ENCODE data around the gene ARRDC3.
"Not testable (repeated sequence)": the region's sequence is repeated elsewhere in the genome, so short reads cannot be mapped to it uniquely, and the experiment has no call there.

Gene ARRDC3

GRCh38 chr5:91331705-91332104 is 51.4 kb downstream of the ARRDC3 start:
- Histone ChIP-seq H3K9ac (ENCODE audit: low read length) (no peak overlapping the region), H3K4me1 (ENCODE audit: low read length) (peaks cover 6% of the 10 kb centered on the region; the same call in 1 of the 2 replicates), H4K20me1 (ENCODE audit: insufficient read depth, low read length) (no peaks in the 10 kb centered on the region), H3K27me3 (ENCODE audit: low read depth, low read length) (0 out of 2 replicates have a peak, but pooled peaks cover 4% of the 10 kb centered on the region), H3K9me3 (ENCODE audit: insufficient read depth, low read length) (no peaks in the 10 kb centered on the region), H2AFZ (ENCODE audit: low read depth, low read length) (no peak overlapping the region), H3K4me2 (ENCODE audit: low read length) (no peak overlapping the region), H3K36me3 (replicated peaks; ENCODE audit: low read depth, low read length) (no peaks in the 10 kb centered on the region), H3K79me2 (ENCODE audit: low read length) (no peaks in the 10 kb centered on the region), H3K27ac (ENCODE audit: low read length) (no peak overlapping the region), H3K4me3 (ENCODE audit: low read length) (no peak overlapping the region)
- no peak for TF ChIP-seq EZH2phosphoT487 (IDR thresholded peaks at IDR 0.05; ENCODE audit: low read depth)
- TF ChIP-seq CTCF (IDR thresholded peaks at IDR 0.05; ENCODE audit: low read depth, low read length): no peak

- no peak overlapping the region for H2AFZ ChIP-seq (ENCODE audit: low read depth, low read length)
- H3K9ac ChIP-seq (ENCODE audit: low read length): no peak overlapping the region
- peaks cover 6% of the 10 kb centered on the region; the same call in 1 of the 2 replicates for H3K4me1 ChIP-seq (ENCODE audit: low read length)
- 0 out of 2 replicates have a peak, but pooled peaks cover 4% of the 10 kb centered on the region for H3K27me3 ChIP-seq (ENCODE audit: low read depth, low read length)
- no peak overlapping the region for H3K27ac ChIP-seq (ENCODE audit: low read length)
- H3K4me2 ChIP-seq (ENCODE audit: low read length): no peak overlapping the region; the same call in 1 of the 2 replicates
- H3K79me2 ChIP-seq (ENCODE audit: low read length): no peaks in the 10 kb centered on the region
- H3K36me3 ChIP-seq (replicated peaks; ENCODE audit: low read depth, low read length): no peaks in the 10 kb centered on the region
- no peaks in the 10 kb centered on the region for H4K20me1 ChIP-seq (ENCODE audit: insufficient read depth, low read length)
- H3K9me3 ChIP-seq (ENCODE audit: insufficient read depth, low read length): no peaks in the 10 kb centered on the region
- H3K4me3 ChIP-seq (ENCODE audit: low read length): no peak overlapping the region
- no peak for TF ChIP-seq CTCF (IDR thresholded peaks at IDR 0.05; ENCODE audit: low read depth, low read length)
- TF ChIP-seq EZH2phosphoT487 (IDR thresholded peaks at IDR 0.05; ENCODE audit: low read depth): no peak
These were observed 53.8 kb downstream of the ARRDC3 start for GRCh38 chr5:91329283-91329682.

- Histone ChIP-seq H3K27ac (ENCODE audit: low read length) (no peak overlapping the region), H3K36me3 (replicated peaks; ENCODE audit: low read depth, low read length) (no peaks in the 10 kb centered on the region), H3K4me3 (ENCODE audit: low read length) (no peak overlapping the region), H3K27me3 (ENCODE audit: low read depth, low read length) (0 out of 2 replicates have a peak, but pooled peaks cover 4% of the 10 kb centered on the region), H3K9me3 (ENCODE audit: insufficient read depth, low read length) (no peaks in the 10 kb centered on the region), H3K4me1 (ENCODE audit: low read length) (peaks cover 6% of the 10 kb centered on the region; the same call in 1 of the 2 replicates), H4K20me1 (ENCODE audit: insufficient read depth, low read length) (no peaks in the 10 kb centered on the region), H3K79me2 (ENCODE audit: low read length) (no peaks in the 10 kb centered on the region), H2AFZ (ENCODE audit: low read depth, low read length) (no peak overlapping the region), H3K9ac (ENCODE audit: low read length) (no peak overlapping the region), H3K4me2 (ENCODE audit: low read length) (no peak overlapping the region)
- TF ChIP-seq EZH2phosphoT487 (IDR thresholded peaks at IDR 0.05; ENCODE audit: low read depth): no peak
These were observed 54.4 kb downstream of the ARRDC3 start for GRCh38 chr5:91328743-91329142.

- H3K4me3 ChIP-seq (ENCODE audit: low read length); H3K9ac ChIP-seq (ENCODE audit: low read length); H3K27ac ChIP-seq (ENCODE audit: low read length); H2AFZ ChIP-seq (ENCODE audit: low read depth, low read length); H3K79me2 ChIP-seq (ENCODE audit: low read length); H3K4me1 ChIP-seq (ENCODE audit: low read length); H3K4me2 ChIP-seq (ENCODE audit: low read length); H3K36me3 ChIP-seq (replicated peaks; ENCODE audit: low read depth, low read length); H3K9me3 ChIP-seq (ENCODE audit: insufficient read depth, low read length); H3K27me3 ChIP-seq (ENCODE audit: low read depth, low read length); H4K20me1 ChIP-seq (ENCODE audit: insufficient read depth, low read length): not testable (repeated sequence)
These were observed 60.1 kb downstream of the ARRDC3 start for GRCh38 chr5:91322981-91323380.

- H4K20me1 ChIP-seq (ENCODE audit: insufficient read depth, low read length): no peaks in the 10 kb centered on the region
- no peaks in the 10 kb centered on the region for H3K27me3 ChIP-seq (ENCODE audit: low read depth, low read length)
- peaks cover 5% of the 10 kb centered on the region; the same call in 1 of the 2 replicates for H3K4me1 ChIP-seq (ENCODE audit: low read length)
- H3K9ac ChIP-seq (ENCODE audit: low read length): no peak overlapping the region
- no peak overlapping the region for H3K4me2 ChIP-seq (ENCODE audit: low read length)
- TF ChIP-seq CTCF (IDR thresholded peaks at IDR 0.05; ENCODE audit: low read depth, low read length) (no peak), EZH2phosphoT487 (IDR thresholded peaks at IDR 0.05; ENCODE audit: low read depth) (no peak)
- no peaks in the 10 kb centered on the region for H3K79me2 ChIP-seq (ENCODE audit: low read length)
- no peak overlapping the region for H3K27ac ChIP-seq (ENCODE audit: low read length)
- H3K4me3 ChIP-seq (ENCODE audit: low read length): no peak overlapping the region
- H3K9me3 ChIP-seq (ENCODE audit: insufficient read depth, low read length): no peaks in the 10 kb centered on the region
- no peak overlapping the region for H2AFZ ChIP-seq (ENCODE audit: low read depth, low read length)
- no peaks in the 10 kb centered on the region for H3K36me3 ChIP-seq (replicated peaks; ENCODE audit: low read depth, low read length)
These were observed 63.5 kb downstream of the ARRDC3 start for GRCh38 chr5:91319667-91320066.

All from OCI-LY3 (cell line).